GM23338 (cell line): ENCODE measurements around the gene FRMD3. TPM values are rescaled to one million over a fixed set of nuclear protein-coding genes. Genes with fewer than 3 reads are reported as not detected.

Source experiments
- ATAC-seq: fragments of 200-7000 bp; cut with Tn5 transposase; 3 replicates; pipeline ENCODE4 v1.9.1; 2020
- DNase-seq: peaks from one replicate; pipeline ENCODE4 v3.0.0-alpha.2; 2015; ENCODE audit warnings: low spot score
- H2AFZ ChIP-seq: fragments of 200-600 bp; sonication (generic); 2 replicates; pipeline ENCODE4 v1.8.0; 2016; ENCODE audit warnings: antibody characterized with exemption, mild to moderate bottlenecking, moderate library complexity
- H3F3A ChIP-seq: fragments of 200-600 bp; sonication (generic); replicated peaks from 2 replicates; pipeline ENCODE4 v1.8.0; 2017; ENCODE audit warnings: antibody characterized with exemption, mixed run types, low read depth
- H3K27ac ChIP-seq: fragments of 200-600 bp; sonication (generic); 2 replicates; pipeline ENCODE4 v1.6.1; 2016; ENCODE audit warnings: low read depth
- H3K27me3 ChIP-seq: fragments of 200-600 bp; sonication (generic); 2 replicates; pipeline ENCODE4 v1.8.0; 2016; ENCODE audit warnings: mild to moderate bottlenecking, mixed run types, moderate library complexity; ENCODE audit not compliant: insufficient read depth
- H3K36me3 ChIP-seq: fragments of 200-600 bp; sonication (generic); 2 replicates; pipeline ENCODE4 v1.8.0; 2016; ENCODE audit warnings: mild to moderate bottlenecking; ENCODE audit not compliant: insufficient read depth
- H3K4me1 ChIP-seq: fragments of 200-600 bp; sonication (generic); 2 replicates; pipeline ENCODE4 v1.8.0; 2016; ENCODE audit warnings: mild to moderate bottlenecking, moderate library complexity; ENCODE audit not compliant: insufficient read depth
- H3K4me2 ChIP-seq: fragments of 200-600 bp; sonication (generic); 2 replicates; pipeline ENCODE4 v1.7.1; 2017; ENCODE audit warnings: mixed run types
- H3K4me3 ChIP-seq: fragments of 200-600 bp; sonication (generic); 2 replicates; pipeline ENCODE4 v1.6.1; 2016; ENCODE audit warnings: mixed run types
- H3K79me2 ChIP-seq: fragments of 200-600 bp; sonication (generic); replicated peaks from 2 replicates; pipeline ENCODE4 v1.8.0; 2017; ENCODE audit warnings: mild to moderate bottlenecking; ENCODE audit not compliant: insufficient read depth
- H3K9me2 ChIP-seq: fragments of 200-600 bp; sonication (generic); 2 replicates; pipeline ENCODE4 v1.8.0; 2017; ENCODE audit not compliant: insufficient read depth
- H4K20me1 ChIP-seq: fragments of 200-600 bp; sonication (generic); replicated peaks from 2 replicates; pipeline ENCODE4 v1.8.0; 2017; ENCODE audit warnings: mild to moderate bottlenecking; ENCODE audit not compliant: insufficient read depth
- H3K27ac Mint-ChIP-seq: 2 replicates; pipeline ENCODE4 v1.8.0; 2020; ENCODE audit warnings: inconsistent platforms, mild to moderate bottlenecking, moderate library complexity, mixed read lengths
- H3K27me3 Mint-ChIP-seq: 3 replicates; pipeline ENCODE4 v1.8.0; 2022; ENCODE audit warnings: low read depth, mild to moderate bottlenecking, moderate library complexity, mixed read lengths, inconsistent platforms; ENCODE audit not compliant: insufficient read depth, poor library complexity
- H3K36me3 Mint-ChIP-seq: 3 replicates; pipeline ENCODE4 v1.8.0; 2021; ENCODE audit warnings: low read depth, mild to moderate bottlenecking, inconsistent platforms, moderate library complexity, mixed read lengths
- H3K4me1 Mint-ChIP-seq: 3 replicates; pipeline ENCODE4 v1.8.0; 2020; ENCODE audit warnings: mild to moderate bottlenecking, inconsistent platforms, mixed read lengths
- H3K4me3 Mint-ChIP-seq: 3 replicates; pipeline ENCODE4 v1.8.0; 2021; ENCODE audit warnings: moderate library complexity, mild to moderate bottlenecking, inconsistent platforms, mixed read lengths
- H3K9me3 Mint-ChIP-seq: 3 replicates; pipeline ENCODE4 v1.8.0; 2020; ENCODE audit warnings: moderate library complexity, mild to moderate bottlenecking, inconsistent platforms, mixed read lengths
- CREB1 ChIP-seq: fragments of 250-450 bp; sonication (Bioruptor Pico); IDR thresholded peaks from 2 replicates; pipeline ENCODE4 v1.5.0; 2020; ENCODE audit warnings: low read depth, mild to moderate bottlenecking, moderate library complexity
- EZH2 ChIP-seq: fragments of 200-600 bp; sonication (generic); IDR thresholded peaks from one replicate; pipeline ENCODE4 v1.8.0; 2017; ENCODE audit warnings: antibody characterized with exemption, mild to moderate bottlenecking, low read depth; ENCODE audit not compliant: unreplicated experiment
- JUNB ChIP-seq: IDR thresholded peaks from one replicate; pipeline ENCODE4 v1.6.1; 2016; ENCODE audit warnings: antibody characterized with exemption; ENCODE audit not compliant: unreplicated experiment
- POLR2AphosphoS5 ChIP-seq: IDR thresholded peaks from 2 replicates; pipeline ENCODE4 v1.6.1; 2016; ENCODE audit warnings: antibody characterized with exemption, low read depth
- STAT1 ChIP-seq: IDR thresholded peaks from one replicate; pipeline ENCODE4 v1.6.1; 2016; ENCODE audit warnings: antibody characterized with exemption; ENCODE audit not compliant: unreplicated experiment
- ZNF114 ChIP-seq: fragments of 250-450 bp; sonication (Bioruptor Pico); IDR thresholded peaks from 2 replicates; pipeline ENCODE4 v1.5.0; 2020; ENCODE audit warnings: mild to moderate bottlenecking, moderate library complexity
- polyA plus RNA-seq: library from polyadenylated mRNA; unstranded; fragments of >200 nt; fragmentation: Nextera tagmentation; extraction: Ambion mirVana; gene quantifications from 2 replicates; pipeline ENCODE4 v1.2.1, GENCODE V29; 2016
- total RNA-seq: library from RNA; depleted of rRNA; stranded (reverse); fragments of >200 nt; shearing (Covaris generic); gene quantifications from 2 replicates; pipeline ENCODE4 v1.2.3, GENCODE V29; 2014
- TF ChIP-seq, protein P1 (sequence below), 2 experiments: fragments of 200-600 bp in 1 of 2; sonication (generic) in 1 of 2; conservative IDR thresholded peaks; 2 replicates each; pipeline versions ENCODE4 v1.5.1 to v1.6.1; 2016 to 2017; ENCODE audit warnings: antibody characterized with exemption in 2 of 2, low read depth in 2 of 2, mild to moderate bottlenecking in 2 of 2, moderate library complexity in 1 of 2
- TF ChIP-seq, protein P2 (sequence below): fragments of 250-450 bp; sonication (Bioruptor Pico); IDR thresholded peaks from 2 replicates; pipeline ENCODE4 v1.5.0; 2020; ENCODE audit warnings: mild to moderate bottlenecking, moderate library complexity
- TF ChIP-seq, protein P3 (sequence below): IDR thresholded peaks from 2 replicates; pipeline ENCODE4 v1.6.1; 2016; ENCODE audit warnings: antibody characterized with exemption
- TF ChIP-seq, protein P4 (sequence below): IDR thresholded peaks from one replicate; pipeline ENCODE4 v1.6.1; 2018; ENCODE audit warnings: antibody characterized with exemption; ENCODE audit not compliant: unreplicated experiment

Gene FRMD3
- total and polyA plus RNA-seq, 2 experiments from 2014 or later: 0.47 to 1.2 TPM

DNA sequence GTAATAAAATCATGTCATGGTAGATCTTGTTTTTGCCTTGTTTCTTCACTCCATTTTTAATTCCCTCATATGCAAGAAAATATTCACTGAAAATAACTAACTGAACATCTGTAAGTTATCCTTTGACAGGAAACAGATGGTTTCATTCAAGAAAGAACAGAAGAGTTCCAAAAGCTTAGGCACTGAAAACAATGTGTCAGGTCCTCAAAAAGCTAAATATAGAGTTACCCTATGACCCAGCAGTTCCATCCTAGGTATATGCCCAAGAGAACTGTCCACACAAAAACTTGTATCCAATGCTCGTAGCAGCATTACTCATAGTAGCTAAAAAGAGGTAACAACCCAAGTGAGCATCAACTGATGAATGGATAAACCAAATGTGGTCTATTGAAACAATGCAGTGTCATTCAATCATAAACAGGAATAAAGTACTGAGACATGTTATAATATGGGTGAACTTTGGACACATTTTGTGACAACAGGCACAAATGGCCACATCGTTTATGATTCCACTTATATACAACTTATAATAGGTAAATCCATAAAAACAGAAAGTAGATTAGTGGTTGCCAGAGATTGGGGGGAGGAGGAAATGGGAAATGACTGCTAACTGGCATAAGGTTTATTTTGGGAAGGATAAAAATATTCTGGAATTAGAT, 231.0 kb downstream of the FRMD3 start:
- H3K4me1 Mint-ChIP-seq: peaks cover 4% of the 10 kb centered on the region; the same call in 1 of the 3 replicates
- no peaks in the 10 kb centered on the region for H3K9me3 Mint-ChIP-seq
- H3K27me3 Mint-ChIP-seq: no peaks in the 10 kb centered on the region

More for the DNA sequence above, 231.0 kb downstream of the FRMD3 start:
- H3K4me2 ChIP-seq: no peak overlapping the region
- 0 out of 2 replicates have a peak, but pooled peaks cover 5% of the 10 kb centered on the region for H3K9me2 ChIP-seq
- H2AFZ ChIP-seq: no peak overlapping the region
- no peaks in the 10 kb centered on the region for H3K79me2 ChIP-seq
- H3K4me3 ChIP-seq: no peak overlapping the region
- no peaks in the 10 kb centered on the region for H3F3A ChIP-seq
- TF ChIP-seq, protein P1, sequence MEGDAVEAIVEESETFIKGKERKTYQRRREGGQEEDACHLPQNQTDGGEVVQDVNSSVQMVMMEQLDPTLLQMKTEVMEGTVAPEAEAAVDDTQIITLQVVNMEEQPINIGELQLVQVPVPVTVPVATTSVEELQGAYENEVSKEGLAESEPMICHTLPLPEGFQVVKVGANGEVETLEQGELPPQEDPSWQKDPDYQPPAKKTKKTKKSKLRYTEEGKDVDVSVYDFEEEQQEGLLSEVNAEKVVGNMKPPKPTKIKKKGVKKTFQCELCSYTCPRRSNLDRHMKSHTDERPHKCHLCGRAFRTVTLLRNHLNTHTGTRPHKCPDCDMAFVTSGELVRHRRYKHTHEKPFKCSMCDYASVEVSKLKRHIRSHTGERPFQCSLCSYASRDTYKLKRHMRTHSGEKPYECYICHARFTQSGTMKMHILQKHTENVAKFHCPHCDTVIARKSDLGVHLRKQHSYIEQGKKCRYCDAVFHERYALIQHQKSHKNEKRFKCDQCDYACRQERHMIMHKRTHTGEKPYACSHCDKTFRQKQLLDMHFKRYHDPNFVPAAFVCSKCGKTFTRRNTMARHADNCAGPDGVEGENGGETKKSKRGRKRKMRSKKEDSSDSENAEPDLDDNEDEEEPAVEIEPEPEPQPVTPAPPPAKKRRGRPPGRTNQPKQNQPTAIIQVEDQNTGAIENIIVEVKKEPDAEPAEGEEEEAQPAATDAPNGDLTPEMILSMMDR (conservative IDR thresholded peaks at IDR 0.05; ENCODE audit: low read depth in 2 of 2): no peak
- TF ChIP-seq EZH2 (no peak), CREB1 (CRISPR knock-in tag) (no peak), POLR2AphosphoS5 (no peak), JUNB (no peak), STAT1 (no peak), ZNF114 (no peak)
- TF ChIP-seq, protein P2, sequence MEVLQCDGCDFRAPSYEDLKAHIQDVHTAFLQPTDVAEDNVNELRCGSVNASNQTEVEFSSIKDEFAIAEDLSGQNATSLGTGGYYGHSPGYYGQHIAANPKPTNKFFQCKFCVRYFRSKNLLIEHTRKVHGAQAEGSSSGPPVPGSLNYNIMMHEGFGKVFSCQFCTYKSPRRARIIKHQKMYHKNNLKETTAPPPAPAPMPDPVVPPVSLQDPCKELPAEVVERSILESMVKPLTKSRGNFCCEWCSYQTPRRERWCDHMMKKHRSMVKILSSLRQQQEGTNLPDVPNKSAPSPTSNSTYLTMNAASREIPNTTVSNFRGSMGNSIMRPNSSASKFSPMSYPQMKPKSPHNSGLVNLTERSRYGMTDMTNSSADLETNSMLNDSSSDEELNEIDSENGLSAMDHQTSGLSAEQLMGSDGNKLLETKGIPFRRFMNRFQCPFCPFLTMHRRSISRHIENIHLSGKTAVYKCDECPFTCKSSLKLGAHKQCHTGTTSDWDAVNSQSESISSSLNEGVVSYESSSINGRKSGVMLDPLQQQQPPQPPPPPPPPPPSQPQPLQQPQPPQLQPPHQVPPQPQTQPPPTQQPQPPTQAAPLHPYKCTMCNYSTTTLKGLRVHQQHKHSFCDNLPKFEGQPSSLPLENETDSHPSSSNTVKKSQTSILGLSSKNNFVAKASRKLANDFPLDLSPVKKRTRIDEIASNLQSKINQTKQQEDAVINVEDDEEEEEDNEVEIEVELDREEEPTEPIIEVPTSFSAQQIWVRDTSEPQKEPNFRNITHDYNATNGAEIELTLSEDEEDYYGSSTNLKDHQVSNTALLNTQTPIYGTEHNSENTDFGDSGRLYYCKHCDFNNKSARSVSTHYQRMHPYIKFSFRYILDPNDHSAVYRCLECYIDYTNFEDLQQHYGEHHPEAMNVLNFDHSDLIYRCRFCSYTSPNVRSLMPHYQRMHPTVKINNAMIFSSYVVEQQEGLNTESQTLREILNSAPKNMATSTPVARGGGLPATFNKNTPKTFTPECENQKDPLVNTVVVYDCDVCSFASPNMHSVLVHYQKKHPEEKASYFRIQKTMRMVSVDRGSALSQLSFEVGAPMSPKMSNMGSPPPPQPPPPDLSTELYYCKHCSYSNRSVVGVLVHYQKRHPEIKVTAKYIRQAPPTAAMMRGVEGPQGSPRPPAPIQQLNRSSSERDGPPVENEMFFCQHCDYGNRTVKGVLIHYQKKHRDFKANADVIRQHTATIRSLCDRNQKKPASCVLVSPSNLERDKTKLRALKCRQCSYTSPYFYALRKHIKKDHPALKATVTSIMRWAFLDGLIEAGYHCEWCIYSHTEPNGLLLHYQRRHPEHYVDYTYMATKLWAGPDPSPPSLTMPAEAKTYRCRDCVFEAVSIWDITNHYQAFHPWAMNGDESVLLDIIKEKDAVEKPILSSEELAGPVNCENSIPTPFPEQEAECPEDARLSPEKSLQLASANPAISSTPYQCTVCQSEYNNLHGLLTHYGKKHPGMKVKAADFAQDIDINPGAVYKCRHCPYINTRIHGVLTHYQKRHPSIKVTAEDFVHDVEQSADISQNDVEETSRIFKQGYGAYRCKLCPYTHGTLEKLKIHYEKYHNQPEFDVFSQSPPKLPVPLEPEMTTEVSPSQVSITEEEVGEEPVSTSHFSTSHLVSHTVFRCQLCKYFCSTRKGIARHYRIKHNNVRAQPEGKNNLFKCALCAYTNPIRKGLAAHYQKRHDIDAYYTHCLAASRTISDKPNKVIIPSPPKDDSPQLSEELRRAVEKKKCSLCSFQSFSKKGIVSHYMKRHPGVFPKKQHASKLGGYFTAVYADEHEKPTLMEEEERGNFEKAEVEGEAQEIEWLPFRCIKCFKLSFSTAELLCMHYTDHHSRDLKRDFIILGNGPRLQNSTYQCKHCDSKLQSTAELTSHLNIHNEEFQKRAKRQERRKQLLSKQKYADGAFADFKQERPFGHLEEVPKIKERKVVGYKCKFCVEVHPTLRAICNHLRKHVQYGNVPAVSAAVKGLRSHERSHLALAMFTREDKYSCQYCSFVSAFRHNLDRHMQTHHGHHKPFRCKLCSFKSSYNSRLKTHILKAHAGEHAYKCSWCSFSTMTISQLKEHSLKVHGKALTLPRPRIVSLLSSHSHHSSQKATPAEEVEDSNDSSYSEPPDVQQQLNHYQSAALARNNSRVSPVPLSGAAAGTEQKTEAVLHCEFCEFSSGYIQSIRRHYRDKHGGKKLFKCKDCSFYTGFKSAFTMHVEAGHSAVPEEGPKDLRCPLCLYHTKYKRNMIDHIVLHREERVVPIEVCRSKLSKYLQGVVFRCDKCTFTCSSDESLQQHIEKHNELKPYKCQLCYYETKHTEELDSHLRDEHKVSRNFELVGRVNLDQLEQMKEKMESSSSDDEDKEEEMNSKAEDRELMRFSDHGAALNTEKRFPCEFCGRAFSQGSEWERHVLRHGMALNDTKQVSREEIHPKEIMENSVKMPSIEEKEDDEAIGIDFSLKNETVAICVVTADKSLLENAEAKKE: no peak
- TF ChIP-seq, protein P3, sequence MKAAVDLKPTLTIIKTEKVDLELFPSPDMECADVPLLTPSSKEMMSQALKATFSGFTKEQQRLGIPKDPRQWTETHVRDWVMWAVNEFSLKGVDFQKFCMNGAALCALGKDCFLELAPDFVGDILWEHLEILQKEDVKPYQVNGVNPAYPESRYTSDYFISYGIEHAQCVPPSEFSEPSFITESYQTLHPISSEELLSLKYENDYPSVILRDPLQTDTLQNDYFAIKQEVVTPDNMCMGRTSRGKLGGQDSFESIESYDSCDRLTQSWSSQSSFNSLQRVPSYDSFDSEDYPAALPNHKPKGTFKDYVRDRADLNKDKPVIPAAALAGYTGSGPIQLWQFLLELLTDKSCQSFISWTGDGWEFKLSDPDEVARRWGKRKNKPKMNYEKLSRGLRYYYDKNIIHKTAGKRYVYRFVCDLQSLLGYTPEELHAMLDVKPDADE: no peak
- TF ChIP-seq, protein P4, sequence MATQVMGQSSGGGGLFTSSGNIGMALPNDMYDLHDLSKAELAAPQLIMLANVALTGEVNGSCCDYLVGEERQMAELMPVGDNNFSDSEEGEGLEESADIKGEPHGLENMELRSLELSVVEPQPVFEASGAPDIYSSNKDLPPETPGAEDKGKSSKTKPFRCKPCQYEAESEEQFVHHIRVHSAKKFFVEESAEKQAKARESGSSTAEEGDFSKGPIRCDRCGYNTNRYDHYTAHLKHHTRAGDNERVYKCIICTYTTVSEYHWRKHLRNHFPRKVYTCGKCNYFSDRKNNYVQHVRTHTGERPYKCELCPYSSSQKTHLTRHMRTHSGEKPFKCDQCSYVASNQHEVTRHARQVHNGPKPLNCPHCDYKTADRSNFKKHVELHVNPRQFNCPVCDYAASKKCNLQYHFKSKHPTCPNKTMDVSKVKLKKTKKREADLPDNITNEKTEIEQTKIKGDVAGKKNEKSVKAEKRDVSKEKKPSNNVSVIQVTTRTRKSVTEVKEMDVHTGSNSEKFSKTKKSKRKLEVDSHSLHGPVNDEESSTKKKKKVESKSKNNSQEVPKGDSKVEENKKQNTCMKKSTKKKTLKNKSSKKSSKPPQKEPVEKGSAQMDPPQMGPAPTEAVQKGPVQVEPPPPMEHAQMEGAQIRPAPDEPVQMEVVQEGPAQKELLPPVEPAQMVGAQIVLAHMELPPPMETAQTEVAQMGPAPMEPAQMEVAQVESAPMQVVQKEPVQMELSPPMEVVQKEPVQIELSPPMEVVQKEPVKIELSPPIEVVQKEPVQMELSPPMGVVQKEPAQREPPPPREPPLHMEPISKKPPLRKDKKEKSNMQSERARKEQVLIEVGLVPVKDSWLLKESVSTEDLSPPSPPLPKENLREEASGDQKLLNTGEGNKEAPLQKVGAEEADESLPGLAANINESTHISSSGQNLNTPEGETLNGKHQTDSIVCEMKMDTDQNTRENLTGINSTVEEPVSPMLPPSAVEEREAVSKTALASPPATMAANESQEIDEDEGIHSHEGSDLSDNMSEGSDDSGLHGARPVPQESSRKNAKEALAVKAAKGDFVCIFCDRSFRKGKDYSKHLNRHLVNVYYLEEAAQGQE: no peak
- H3K36me3 ChIP-seq: no peaks in the 10 kb centered on the region
- no peaks in the 10 kb centered on the region for H3K4me1 ChIP-seq
- DNase-seq (no peak), ATAC-seq (no peak)
- H3K27ac Mint-ChIP-seq: no peak overlapping the region
- no peaks in the 10 kb centered on the region for H3K36me3 Mint-ChIP-seq
- no peak overlapping the region for H3K4me3 Mint-ChIP-seq
- no peaks in the 10 kb centered on the region; the same call in 1 of the 2 replicates for H4K20me1 ChIP-seq
- H3K27me3 ChIP-seq: no peaks in the 10 kb centered on the region
- no peak overlapping the region for H3K27ac ChIP-seq
